Neuronal stem cell (in vitro differentiated cells): ENCODE results near the gene SH3PXD2A.

Experiments used
- DNase-seq: peaks from one replicate; pipeline ENCODE4 v3.0.0-alpha.2; 2013; ENCODE audit warnings: low spot score
- H2AFZ ChIP-seq: one replicate; pipeline ENCODE4 v1.6.1; 2013; ENCODE audit warnings: mild to moderate bottlenecking, low read length, inconsistent platforms
- H2AK5ac ChIP-seq: 2 replicates; pipeline ENCODE4 v1.6.1; 2013; ENCODE audit warnings: low read depth, mild to moderate bottlenecking, inconsistent platforms, low read length, moderate library complexity, mixed read lengths
- H2BK120ac ChIP-seq: 2 replicates; pipeline ENCODE4 v1.6.1; 2013; ENCODE audit warnings: low read depth, mild to moderate bottlenecking, inconsistent platforms, low read length, moderate library complexity, mixed read lengths
- H2BK12ac ChIP-seq: one replicate; pipeline ENCODE4 v1.6.1; 2013; ENCODE audit warnings: low read length, inconsistent platforms
- H2BK15ac ChIP-seq: 2 replicates; pipeline ENCODE4 v1.6.1; 2013; ENCODE audit warnings: mild to moderate bottlenecking, low read length, inconsistent platforms, mixed read lengths
- H2BK5ac ChIP-seq: one replicate; pipeline ENCODE4 v1.6.1; 2013; ENCODE audit warnings: inconsistent platforms, mild to moderate bottlenecking, low read length, moderate library complexity
- H3K14ac ChIP-seq: one replicate; pipeline ENCODE4 v1.6.1; 2013; ENCODE audit warnings: low read length, inconsistent platforms
- H3K18ac ChIP-seq: 2 replicates; pipeline ENCODE4 v1.6.1; 2013; ENCODE audit warnings: low read length, inconsistent platforms
- H3K23ac ChIP-seq: 2 replicates; pipeline ENCODE4 v1.6.1; 2013; ENCODE audit warnings: low read depth, mild to moderate bottlenecking, mixed read lengths, low read length, inconsistent platforms; ENCODE audit not compliant: poor library complexity
- H3K27ac ChIP-seq: replicated peaks from 3 replicates; pipeline ENCODE4 v1.5.1; 2013; ENCODE audit warnings: low read length, inconsistent platforms
- H3K27me3 ChIP-seq, 3 experiments: 2 replicates each; pipeline ENCODE4 v1.6.1; 2013; ENCODE audit warnings: low read length in 3 of 3, mild to moderate bottlenecking in 2 of 3, inconsistent platforms in 1 of 3, low read depth in 1 of 3, mixed read lengths in 1 of 3, moderate library complexity in 1 of 3; ENCODE audit not compliant: control insufficient read depth in 3 of 3, insufficient read depth in 3 of 3
- H3K36me3 ChIP-seq, 2 donors: replicated peaks in 1 of 2; 2 replicates each; pipeline ENCODE4 v1.6.1; 2013; ENCODE audit warnings: low read length in 2 of 2; ENCODE audit not compliant: control insufficient read depth in 2 of 2, insufficient read depth in 2 of 2
- H3K4ac ChIP-seq: 2 replicates; pipeline ENCODE4 v1.6.1; 2013; ENCODE audit warnings: inconsistent platforms, mild to moderate bottlenecking, low read length, moderate library complexity
- H3K4me1 ChIP-seq, 2 donors: 1 replicate in 1 of 2; 2 replicates in 1 of 2; pipeline ENCODE4 v1.6.1; 2013; ENCODE audit warnings: low read length in 2 of 2, low read depth in 1 of 2; ENCODE audit not compliant: control insufficient read depth in 2 of 2, insufficient read depth in 1 of 2
- H3K4me2 ChIP-seq: one replicate; pipeline ENCODE4 v1.6.1; 2013; ENCODE audit warnings: mild to moderate bottlenecking, low read length, inconsistent platforms; ENCODE audit not compliant: insufficient read depth, poor library complexity, severe bottlenecking
- H3K4me3 ChIP-seq, 2 donors: 2 replicates each; pipeline ENCODE4 v1.5.1; 2013; ENCODE audit warnings: low read length in 2 of 2, mild to moderate bottlenecking in 2 of 2, inconsistent platforms in 1 of 2, moderate library complexity in 1 of 2
- H3K79me1 ChIP-seq: one replicate; pipeline ENCODE4 v1.6.1; 2013; ENCODE audit warnings: low read depth, mild to moderate bottlenecking, inconsistent platforms, low read length, moderate library complexity
- H3K9ac ChIP-seq: one replicate; pipeline ENCODE4 v1.6.1; 2013; ENCODE audit warnings: mild to moderate bottlenecking, low read depth, low read length, inconsistent platforms; ENCODE audit not compliant: poor library complexity
- H3K9me3 ChIP-seq, 2 donors: replicated peaks in 1 of 2; 2 replicates each; pipeline versions ENCODE3 to v1.6.1; 2013; ENCODE audit warnings: low read length in 2 of 2, mild to moderate bottlenecking in 2 of 2, inconsistent platforms in 1 of 2, low read depth in 1 of 2, mixed read lengths in 1 of 2, moderate library complexity in 1 of 2; ENCODE audit not compliant: control insufficient read depth in 2 of 2, insufficient read depth in 1 of 2
- H4K8ac ChIP-seq: one replicate; pipeline ENCODE4 v1.6.1; 2013; ENCODE audit warnings: low read depth, mild to moderate bottlenecking, inconsistent platforms, low read length, moderate library complexity
- H4K91ac ChIP-seq: one replicate; pipeline ENCODE4 v1.6.1; 2013; ENCODE audit warnings: low read length, low read depth, mild to moderate bottlenecking, inconsistent platforms; ENCODE audit not compliant: poor library complexity
- WGBS, 2 donors: extraction: QIAGEN DNeasy Blood & Tissue Kit; methylation state at CpG; one replicate each; pipeline ENCODE4 v1.1.7; 2013; ENCODE audit warnings: missing lambda C conversion rate in 2 of 2, mixed read lengths in 1 of 2; ENCODE audit not compliant: insufficient read length in 2 of 2, insufficient replicate concordance in 1 of 2; ENCODE audit errors: extremely low coverage in 2 of 2; 5-methylcytosine and 5-hydroxymethylcytosine counted together

SH3PXD2A gene

DNA sequence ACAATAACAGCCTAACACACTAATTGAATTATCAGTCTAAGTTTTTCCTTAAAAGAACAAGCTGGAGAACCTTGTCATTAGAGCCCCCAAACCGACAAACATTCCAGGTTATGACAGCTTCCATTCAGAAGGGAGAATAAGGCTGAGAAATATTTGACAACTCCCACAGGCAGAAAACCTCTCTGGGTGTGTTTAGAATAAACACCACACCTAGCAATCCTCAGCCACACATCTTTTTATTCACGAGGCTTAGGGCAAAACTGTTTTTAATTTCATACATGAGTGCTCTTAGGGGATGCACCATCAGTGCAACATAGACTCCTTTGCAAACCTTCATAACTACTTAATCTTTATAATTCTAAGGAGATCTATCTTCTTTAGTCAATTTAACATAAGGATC, 38.4 kb upstream of the SH3PXD2A start:
- H3K4me1 ChIP-seq = peaks cover 2 to 7% of the 10 kb centered on the region in 2 donors
- H3K9me3 ChIP-seq = no peaks in the 10 kb centered on the region
- no peak overlapping the region for H2AFZ ChIP-seq
- no peak overlapping the region for H3K4me2 ChIP-seq
- peaks cover 3 to 60% of the 10 kb centered on the region in 2 donors for H3K36me3 ChIP-seq
- no peak for DNase-seq
- no peak overlapping the region for H3K27ac ChIP-seq
- H3K9ac ChIP-seq = no peak overlapping the region
- no peak overlapping the region for H3K18ac ChIP-seq
- H3K79me1 ChIP-seq = no peaks in the 10 kb centered on the region
- H4K8ac ChIP-seq = no peak overlapping the region
- H2AK5ac ChIP-seq = no peak overlapping the region
- no peak overlapping the region for H2BK12ac ChIP-seq
- H3K4me3 ChIP-seq = no peak overlapping the region
- no peak overlapping the region for H2BK120ac ChIP-seq
- H3K14ac ChIP-seq = no peak overlapping the region
- no peak overlapping the region for H3K23ac ChIP-seq
- no peak overlapping the region for H3K4ac ChIP-seq
- H4K91ac ChIP-seq = no peak overlapping the region
- no CpG with 5 or more reads among the region's 2 CpGs for WGBS, 2 donors
- no peak overlapping the region for H2BK5ac ChIP-seq
- no peaks in the 10 kb centered on the region for H3K27me3 ChIP-seq
- no peak overlapping the region for H2BK15ac ChIP-seq

DNA sequence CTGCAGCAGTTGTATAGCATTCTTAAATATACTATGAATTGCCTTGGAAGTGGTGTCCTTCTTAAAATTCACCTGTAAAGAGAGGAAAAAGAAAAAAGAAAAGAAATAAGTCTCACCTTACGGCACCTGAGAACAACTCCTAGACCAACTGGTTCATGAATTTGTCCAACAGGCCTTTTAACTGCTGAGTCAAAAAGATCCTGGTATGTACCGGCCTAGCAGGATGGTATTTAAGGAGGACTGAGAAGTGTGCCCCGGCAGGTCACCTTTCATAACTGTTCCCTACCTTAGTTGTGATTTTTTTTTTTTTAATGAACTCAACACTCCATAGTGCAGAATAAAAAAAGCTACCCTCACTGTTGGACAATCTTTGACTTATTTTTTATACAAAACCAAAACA, 36.8 kb upstream of the SH3PXD2A start:
- Histone ChIP-seq H2AFZ (no peak overlapping the region), H3K4me3 (no peak overlapping the region), H2BK15ac (no peak overlapping the region), H2AK5ac (no peak overlapping the region), H4K8ac (no peak overlapping the region), H2BK120ac (no peak overlapping the region), H3K23ac (no peak overlapping the region), H3K36me3 (peaks cover 0 to 49% of the 10 kb centered on the region in 2 donors), H3K18ac (no peak overlapping the region), H3K79me1 (no peaks in the 10 kb centered on the region), H2BK12ac (no peak overlapping the region), H3K14ac (no peak overlapping the region), H3K4ac (no peak overlapping the region), H3K27ac (no peak overlapping the region), H3K9me3 (no peaks in the 10 kb centered on the region), H2BK5ac (no peak overlapping the region), H4K91ac (no peak overlapping the region), H3K9ac (no peak overlapping the region), H3K4me2 (no peak overlapping the region), H3K4me1 (peaks cover 2 to 10% of the 10 kb centered on the region in 2 donors), H3K27me3 (no peaks in the 10 kb centered on the region)
- DNase-seq = no peak
- no CpG with 5 or more reads among the region's 3 CpGs for WGBS, 2 donors

DNA sequence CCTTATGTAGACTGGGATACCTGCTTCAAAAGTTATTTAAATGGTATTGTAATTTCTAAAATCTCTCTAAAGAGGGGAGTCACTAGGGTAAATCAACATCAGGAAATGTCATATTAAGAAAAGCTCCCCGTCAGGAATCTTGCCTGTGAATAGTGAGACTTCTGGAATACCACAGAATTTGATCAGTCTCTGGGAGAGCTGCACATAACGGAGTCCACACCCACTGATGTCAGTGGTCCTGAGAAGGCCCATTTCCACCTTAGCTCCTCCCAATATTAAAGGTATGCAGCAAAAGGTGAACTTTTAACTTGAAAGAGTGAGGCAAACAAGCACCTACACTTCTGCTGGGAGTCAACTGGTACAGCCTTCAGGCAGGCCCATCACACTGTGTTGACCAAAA, 35.3 kb upstream of the SH3PXD2A start:
- peaks cover 2 to 10% of the 10 kb centered on the region in 2 donors for H3K4me1 ChIP-seq
- no peak overlapping the region for H3K9ac ChIP-seq
- no peak overlapping the region for H3K4ac ChIP-seq
- H2AFZ ChIP-seq = no peak overlapping the region
- no peak overlapping the region for H2BK15ac ChIP-seq
- no peak for DNase-seq
- H2BK120ac ChIP-seq = no peak overlapping the region
- H3K79me1 ChIP-seq = no peaks in the 10 kb centered on the region
- WGBS, 2 donors = no CpG with 5 or more reads among the region's 2 CpGs
- H3K23ac ChIP-seq = no peak overlapping the region
- no peaks in the 10 kb centered on the region for H3K9me3 ChIP-seq
- H2AK5ac ChIP-seq = no peak overlapping the region
- no peak overlapping the region for H2BK12ac ChIP-seq
- peaks cover 0 to 45% of the 10 kb centered on the region in 2 donors for H3K36me3 ChIP-seq
- no peak overlapping the region for H3K4me2 ChIP-seq
- no peak overlapping the region for H3K27ac ChIP-seq
- no peak overlapping the region for H3K4me3 ChIP-seq
- no peak overlapping the region for H3K14ac ChIP-seq
- no peak overlapping the region for H4K8ac ChIP-seq
- no peak overlapping the region for H3K18ac ChIP-seq
- H3K27me3 ChIP-seq = no peaks in the 10 kb centered on the region
- H4K91ac ChIP-seq = no peak overlapping the region
- no peak overlapping the region for H2BK5ac ChIP-seq

DNA sequence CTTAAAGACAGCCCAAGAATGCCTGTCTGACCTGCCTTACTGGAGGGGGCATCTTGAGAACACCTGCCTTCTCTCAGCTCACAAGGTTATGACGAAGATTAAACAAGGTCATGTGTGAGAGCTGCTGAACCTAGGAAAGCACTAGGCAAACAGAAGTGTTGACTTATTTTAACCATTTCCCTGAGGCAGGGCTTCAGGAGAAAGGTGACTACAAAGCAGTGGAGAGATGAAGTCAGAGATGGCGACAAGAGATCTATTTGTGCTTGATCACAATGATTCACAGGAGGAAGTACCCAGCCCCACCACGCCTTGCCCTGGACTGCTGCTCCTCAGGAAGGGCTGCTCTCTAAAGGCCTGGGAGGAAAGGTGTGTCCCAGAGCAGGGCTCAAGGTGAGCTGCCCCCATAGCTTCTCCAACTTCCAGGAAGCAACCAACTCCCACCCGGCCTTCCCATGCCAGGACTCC, 34.9 kb upstream of the SH3PXD2A start:
- no CpG with 5 or more reads among the region's 4 CpGs for WGBS, 2 donors
- Histone ChIP-seq H3K9ac (no peak overlapping the region), H2AK5ac (no peak overlapping the region), H3K79me1 (no peaks in the 10 kb centered on the region), H3K23ac (no peak overlapping the region), H2AFZ (no peak overlapping the region), H3K4me1 (peaks cover 2 to 9% of the 10 kb centered on the region in 2 donors), H3K36me3 (peaks cover 0 to 44% of the 10 kb centered on the region in 2 donors), H3K9me3 (no peaks in the 10 kb centered on the region), H4K91ac (no peak overlapping the region), H2BK12ac (no peak overlapping the region), H3K18ac (no peak overlapping the region), H3K27me3 (no peaks in the 10 kb centered on the region), H2BK5ac (no peak overlapping the region), H3K14ac (no peak overlapping the region), H3K27ac (no peak overlapping the region), H3K4ac (no peak overlapping the region), H3K4me3 (no peak overlapping the region), H2BK15ac (no peak overlapping the region), H2BK120ac (no peak overlapping the region), H3K4me2 (no peak overlapping the region), H4K8ac (no peak overlapping the region)
- DNase-seq = no peak
